NCI-H460 (cell line): ENCODE data around the gene CAPN2. TPM values are rescaled to one million over a fixed set of nuclear protein-coding genes. Genes with fewer than 3 reads are reported as not detected.
"Not testable (repeated sequence)": the region's sequence is repeated elsewhere in the genome, so short reads cannot be mapped to it uniquely, and the experiment has no call there.

ENCODE experiments used
- DNase-seq: peaks from one replicate; pipeline ENCODE4 v3.0.0-alpha.2; 2016; ENCODE audit warnings: low read depth; ENCODE audit errors: extremely low read depth
- total RNA-seq: library from RNA; depleted of rRNA; stranded (reverse); fragments of >200 nt; shearing (Covaris generic); gene quantifications from 2 replicates; pipeline ENCODE4 v1.2.3, GENCODE V29; 2014

CAPN2 gene
- total RNA-seq, 1 experiment from 2014 or later = 256 TPM

DNA sequence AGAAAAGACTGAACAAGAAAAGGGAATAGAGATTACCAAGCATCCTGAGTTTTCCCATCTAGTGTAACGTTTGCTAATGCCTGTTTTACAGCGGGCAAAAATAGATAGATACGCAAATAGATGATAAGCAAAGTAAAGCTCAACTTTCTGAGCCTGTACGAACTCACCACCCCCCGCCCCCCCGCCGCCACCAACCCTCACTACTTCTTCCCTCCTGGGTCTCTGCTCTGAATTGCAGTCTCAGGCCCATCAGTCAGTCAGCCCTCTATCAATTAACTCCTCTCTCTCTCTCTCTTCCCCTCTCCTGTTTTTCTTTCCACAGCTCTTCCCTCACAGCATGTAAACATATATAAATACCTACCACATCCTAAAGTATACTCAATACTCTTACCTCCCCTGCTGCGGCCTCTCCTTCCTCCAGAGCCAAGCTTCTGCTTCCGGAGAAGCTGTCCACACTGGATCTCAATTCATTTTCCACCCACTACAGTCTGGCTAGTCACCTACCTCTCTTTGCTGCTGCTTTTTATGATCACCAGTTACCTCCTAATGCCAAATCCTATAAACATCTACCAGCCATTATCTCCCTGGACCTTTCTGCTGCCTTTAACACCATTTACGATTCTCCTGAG is 64.6 kb downstream of the CAPN2 start:
- no peak for DNase-seq

- no peak for DNase-seq
Measured at GRCh38 chr1:223780318-223780717, 68.0 kb downstream of the CAPN2 start.

DNA sequence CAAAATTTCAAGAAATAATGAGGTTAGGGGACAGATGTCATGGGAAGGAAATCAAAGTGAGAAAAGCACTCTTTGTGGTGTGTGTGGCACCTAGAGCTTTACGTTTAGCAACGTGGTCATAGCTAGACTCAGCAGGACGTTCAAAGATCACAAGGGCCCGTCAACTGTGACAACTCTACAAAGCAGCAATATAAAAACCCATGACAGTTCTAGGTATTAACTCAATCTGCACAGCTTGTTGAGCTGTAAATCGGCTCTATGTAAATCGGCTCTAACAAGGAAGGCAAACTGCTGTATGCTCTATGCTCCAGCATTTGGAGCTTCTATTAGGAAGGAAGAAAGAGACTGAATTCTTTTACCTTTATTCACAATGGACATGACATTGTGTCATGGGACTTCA is 68.6 kb downstream of the CAPN2 start:
- no peak for DNase-seq

DNA sequence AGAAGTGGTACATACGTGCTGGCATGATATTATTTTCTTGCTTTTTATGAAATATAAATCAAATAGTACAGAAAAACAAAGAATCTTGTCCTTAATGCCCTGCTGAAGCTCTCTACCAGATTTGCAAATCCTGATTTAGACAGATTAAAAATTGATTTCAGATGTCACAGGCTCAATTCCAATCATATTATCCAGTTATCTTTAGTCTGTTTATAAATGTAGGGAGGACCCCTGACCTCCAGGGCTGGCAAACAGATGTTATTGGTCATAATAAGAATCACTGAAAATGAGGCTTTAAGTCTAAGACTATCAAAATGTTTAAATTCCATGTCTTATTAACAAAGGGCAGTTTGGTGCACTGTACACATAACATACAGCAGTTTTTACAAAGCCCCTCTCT is 71.3 kb downstream of the CAPN2 start:
- no peak for DNase-seq

DNA sequence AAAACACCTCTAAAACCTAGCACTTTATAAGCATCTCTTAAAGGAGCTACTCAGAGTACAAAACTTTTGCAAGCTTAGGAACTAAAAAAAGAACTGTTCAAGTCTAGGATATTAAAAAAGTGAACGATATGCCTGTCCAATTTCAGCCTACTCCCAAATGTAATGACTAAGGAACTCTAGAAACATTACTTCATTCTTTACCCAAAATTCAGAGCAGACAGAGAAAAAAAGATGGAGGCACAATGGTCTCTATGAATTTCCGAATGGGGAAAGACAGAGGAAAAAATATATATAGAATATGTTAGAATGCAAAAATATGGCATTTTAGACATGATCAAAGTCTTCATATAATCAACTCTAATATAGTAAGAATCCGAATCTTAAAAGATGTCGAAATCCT is 72.2 kb downstream of the CAPN2 start:
- no peak for DNase-seq

- DNase-seq = no peak
Measured at GRCh38 chr1:223785808-223786207, 73.5 kb downstream of the CAPN2 start.

- DNase-seq = no peak
Measured at GRCh38 chr1:223788746-223789415, 76.5 kb downstream of the CAPN2 start.

GRCh38 chr1:223792046-223792445 is 79.7 kb downstream of the CAPN2 start:
- DNase-seq = no peak

GRCh38 chr1:223793716-223794115 is 81.4 kb downstream of the CAPN2 start:
- no peak for DNase-seq

GRCh38 chr1:223794136-223794880 is 82.0 kb downstream of the CAPN2 start:
- DNase-seq = no peak

DNA sequence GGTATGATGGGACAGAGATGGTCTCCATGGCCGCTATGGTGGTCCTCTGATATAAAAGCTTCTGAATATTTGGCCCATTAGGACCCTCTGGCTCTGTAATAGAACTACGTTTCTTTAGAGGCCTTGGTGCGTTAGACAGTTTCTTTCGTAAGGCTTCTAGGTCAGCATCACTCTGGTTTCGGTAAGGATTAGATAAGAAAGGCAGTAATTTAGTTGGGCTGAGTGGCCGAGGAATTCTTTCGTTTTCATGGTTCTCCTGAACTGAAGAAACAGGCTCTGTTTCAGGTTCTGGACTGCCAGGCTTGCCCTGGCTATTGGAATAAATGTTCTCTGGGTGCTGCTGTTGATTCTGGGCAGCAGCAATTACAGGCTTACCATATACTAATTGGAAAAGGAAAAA is 83.9 kb downstream of the CAPN2 start:
- no peak for DNase-seq

DNA sequence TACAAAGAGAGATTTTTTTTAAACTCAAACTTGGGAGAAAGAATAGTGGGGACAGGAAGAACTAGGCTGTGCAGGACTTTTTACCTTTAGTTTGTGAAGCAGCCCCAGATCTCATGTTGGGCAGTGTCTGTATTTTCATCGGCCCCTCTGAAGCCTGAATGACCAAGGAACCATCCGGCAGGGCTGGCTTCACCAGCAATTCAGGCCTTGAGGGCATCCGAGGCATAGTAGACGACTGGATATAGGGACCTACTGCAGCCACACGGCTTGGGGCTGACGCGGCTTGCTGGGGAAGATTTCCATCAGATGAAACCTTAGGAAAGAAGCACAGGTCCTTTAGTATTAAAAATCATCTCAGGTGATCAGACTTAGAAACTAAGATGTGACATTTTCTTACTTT is 89.7 kb downstream of the CAPN2 start:
- no peak for DNase-seq

GRCh38 chr1:223802602-223803001 is 90.3 kb downstream of the CAPN2 start:
- no peak for DNase-seq

GRCh38 chr1:223803211-223803610 is 90.9 kb downstream of the CAPN2 start:
- no peak for DNase-seq

- DNase-seq = not testable (repeated sequence)
Measured at GRCh38 chr1:223809905-223810304, 97.6 kb downstream of the CAPN2 start.

DNA sequence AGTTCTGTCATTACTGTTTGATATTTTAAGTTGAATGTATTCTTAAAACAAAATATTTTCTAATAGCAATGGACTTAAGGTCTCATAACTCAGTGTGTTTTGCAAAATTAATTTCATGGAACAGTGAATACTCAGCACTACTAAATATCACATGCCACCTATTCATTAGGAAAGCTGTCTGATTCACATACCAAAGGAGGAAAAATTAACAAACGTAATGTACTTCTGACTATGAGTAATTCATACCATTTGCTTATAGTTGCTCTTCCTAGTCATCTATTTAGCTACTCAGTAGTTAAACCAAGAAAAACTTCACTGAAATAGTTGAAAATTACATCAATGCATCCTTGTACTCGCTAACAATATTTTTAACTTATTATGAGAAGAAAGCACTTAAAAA is 98.2 kb downstream of the CAPN2 start:
- DNase-seq = no peak

DNA sequence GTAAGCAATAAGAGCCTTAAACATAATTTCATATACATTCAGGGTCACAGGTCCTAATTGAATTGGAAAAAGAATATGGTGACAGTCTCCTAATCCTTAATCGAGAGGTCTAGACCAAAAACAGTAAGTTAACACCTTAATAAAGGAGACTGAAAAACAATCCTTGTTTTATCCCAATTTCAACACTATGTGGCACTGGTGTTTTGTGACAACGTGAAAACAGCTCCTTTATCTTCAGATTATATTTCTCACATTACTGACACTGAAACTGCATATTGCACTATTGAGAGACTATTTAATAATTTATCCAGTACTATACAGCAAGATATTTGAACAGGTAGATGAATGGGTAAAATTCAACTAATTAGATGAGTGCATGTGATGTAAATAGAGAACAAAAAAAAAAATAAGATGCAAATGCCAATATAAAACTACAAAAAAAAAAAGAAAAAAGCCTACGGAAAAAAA is 99.3 kb downstream of the CAPN2 start:
- peak; percentile 56 for DNase-seq

DNA sequence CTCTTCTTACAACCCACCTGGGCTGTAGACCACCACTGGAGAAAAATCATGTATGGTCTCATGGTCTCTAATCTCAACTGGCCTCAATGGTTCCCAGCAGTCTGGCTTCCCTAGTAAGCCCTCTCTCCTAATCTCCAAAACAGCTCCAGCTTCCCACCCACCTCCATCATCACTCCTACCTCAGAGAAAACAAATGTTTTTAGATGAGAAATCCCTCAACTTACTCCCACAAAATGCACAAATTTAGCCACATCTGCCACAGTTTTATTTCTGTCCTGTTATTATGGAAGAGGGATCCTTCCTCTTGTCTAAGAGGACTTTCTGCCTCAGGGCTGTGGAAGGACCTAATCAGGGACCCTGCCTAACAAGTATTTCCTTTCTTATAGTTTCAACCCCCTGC is 101.3 kb downstream of the CAPN2 start:
- DNase-seq = no peak

- DNase-seq = no peak
Measured at GRCh38 chr1:223815020-223815853, 102.9 kb downstream of the CAPN2 start.

DNA sequence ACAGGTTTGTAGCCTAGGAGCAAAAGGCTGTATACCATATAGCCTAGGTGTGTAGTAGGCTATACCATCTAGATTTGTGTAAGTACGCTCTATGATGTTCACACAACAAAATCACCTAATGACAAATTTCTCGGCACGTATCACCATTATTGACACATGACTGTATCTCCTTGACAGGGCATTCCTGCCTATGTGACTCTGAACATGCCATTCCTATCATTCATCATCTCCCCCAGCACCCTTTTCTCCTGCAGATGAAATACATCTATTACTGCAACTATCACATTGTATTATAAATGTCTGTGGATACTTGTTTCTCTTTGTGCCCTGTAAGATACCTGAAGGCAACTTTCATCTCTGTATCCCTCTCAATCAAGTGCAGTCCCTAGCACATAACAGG is 103.5 kb downstream of the CAPN2 start:
- DNase-seq = no peak

- DNase-seq = not testable (repeated sequence)
Measured at GRCh38 chr1:223817265-223817664, 104.9 kb downstream of the CAPN2 start.
